Neuronal stem cell (in vitro differentiated cells): ENCODE results near the gene AMMECR1.

Experiments used
- DNase-seq: peaks from one replicate; pipeline ENCODE4 v3.0.0-alpha.2; 2013; ENCODE audit warnings: low spot score
- H2AFZ ChIP-seq: one replicate; pipeline ENCODE4 v1.6.1; 2013; ENCODE audit warnings: mild to moderate bottlenecking, low read length, inconsistent platforms
- H2AK5ac ChIP-seq: 2 replicates; pipeline ENCODE4 v1.6.1; 2013; ENCODE audit warnings: low read depth, mild to moderate bottlenecking, inconsistent platforms, low read length, moderate library complexity, mixed read lengths
- H2BK120ac ChIP-seq: 2 replicates; pipeline ENCODE4 v1.6.1; 2013; ENCODE audit warnings: low read depth, mild to moderate bottlenecking, inconsistent platforms, low read length, moderate library complexity, mixed read lengths
- H2BK12ac ChIP-seq: one replicate; pipeline ENCODE4 v1.6.1; 2013; ENCODE audit warnings: low read length, inconsistent platforms
- H2BK15ac ChIP-seq: 2 replicates; pipeline ENCODE4 v1.6.1; 2013; ENCODE audit warnings: mild to moderate bottlenecking, low read length, inconsistent platforms, mixed read lengths
- H2BK5ac ChIP-seq: one replicate; pipeline ENCODE4 v1.6.1; 2013; ENCODE audit warnings: inconsistent platforms, mild to moderate bottlenecking, low read length, moderate library complexity
- H3K14ac ChIP-seq: one replicate; pipeline ENCODE4 v1.6.1; 2013; ENCODE audit warnings: low read length, inconsistent platforms
- H3K18ac ChIP-seq: 2 replicates; pipeline ENCODE4 v1.6.1; 2013; ENCODE audit warnings: low read length, inconsistent platforms
- H3K23ac ChIP-seq: 2 replicates; pipeline ENCODE4 v1.6.1; 2013; ENCODE audit warnings: low read depth, mild to moderate bottlenecking, mixed read lengths, low read length, inconsistent platforms; ENCODE audit not compliant: poor library complexity
- H3K27ac ChIP-seq: replicated peaks from 3 replicates; pipeline ENCODE4 v1.5.1; 2013; ENCODE audit warnings: low read length, inconsistent platforms
- H3K27me3 ChIP-seq, 3 experiments: 2 replicates each; pipeline ENCODE4 v1.6.1; 2013; ENCODE audit warnings: low read length in 3 of 3, mild to moderate bottlenecking in 2 of 3, inconsistent platforms in 1 of 3, low read depth in 1 of 3, mixed read lengths in 1 of 3, moderate library complexity in 1 of 3; ENCODE audit not compliant: control insufficient read depth in 3 of 3, insufficient read depth in 3 of 3
- H3K36me3 ChIP-seq, 2 donors: replicated peaks in 1 of 2; 2 replicates each; pipeline ENCODE4 v1.6.1; 2013; ENCODE audit warnings: low read length in 2 of 2; ENCODE audit not compliant: control insufficient read depth in 2 of 2, insufficient read depth in 2 of 2
- H3K4ac ChIP-seq: 2 replicates; pipeline ENCODE4 v1.6.1; 2013; ENCODE audit warnings: inconsistent platforms, mild to moderate bottlenecking, low read length, moderate library complexity
- H3K4me1 ChIP-seq, 2 donors: 1 replicate in 1 of 2; 2 replicates in 1 of 2; pipeline ENCODE4 v1.6.1; 2013; ENCODE audit warnings: low read length in 2 of 2, low read depth in 1 of 2; ENCODE audit not compliant: control insufficient read depth in 2 of 2, insufficient read depth in 1 of 2
- H3K4me2 ChIP-seq: one replicate; pipeline ENCODE4 v1.6.1; 2013; ENCODE audit warnings: mild to moderate bottlenecking, low read length, inconsistent platforms; ENCODE audit not compliant: insufficient read depth, poor library complexity, severe bottlenecking
- H3K4me3 ChIP-seq, 2 donors: 2 replicates each; pipeline ENCODE4 v1.5.1; 2013; ENCODE audit warnings: low read length in 2 of 2, mild to moderate bottlenecking in 2 of 2, inconsistent platforms in 1 of 2, moderate library complexity in 1 of 2
- H3K79me1 ChIP-seq: one replicate; pipeline ENCODE4 v1.6.1; 2013; ENCODE audit warnings: low read depth, mild to moderate bottlenecking, inconsistent platforms, low read length, moderate library complexity
- H3K9ac ChIP-seq: one replicate; pipeline ENCODE4 v1.6.1; 2013; ENCODE audit warnings: mild to moderate bottlenecking, low read depth, low read length, inconsistent platforms; ENCODE audit not compliant: poor library complexity
- H3K9me3 ChIP-seq, 2 donors: replicated peaks in 1 of 2; 2 replicates each; pipeline versions ENCODE3 to v1.6.1; 2013; ENCODE audit warnings: low read length in 2 of 2, mild to moderate bottlenecking in 2 of 2, inconsistent platforms in 1 of 2, low read depth in 1 of 2, mixed read lengths in 1 of 2, moderate library complexity in 1 of 2; ENCODE audit not compliant: control insufficient read depth in 2 of 2, insufficient read depth in 1 of 2
- H4K8ac ChIP-seq: one replicate; pipeline ENCODE4 v1.6.1; 2013; ENCODE audit warnings: low read depth, mild to moderate bottlenecking, inconsistent platforms, low read length, moderate library complexity
- H4K91ac ChIP-seq: one replicate; pipeline ENCODE4 v1.6.1; 2013; ENCODE audit warnings: low read length, low read depth, mild to moderate bottlenecking, inconsistent platforms; ENCODE audit not compliant: poor library complexity
- WGBS, 2 donors: extraction: QIAGEN DNeasy Blood & Tissue Kit; methylation state at CpG; one replicate each; pipeline ENCODE4 v1.1.7; 2013; ENCODE audit warnings: missing lambda C conversion rate in 2 of 2, mixed read lengths in 1 of 2; ENCODE audit not compliant: insufficient read length in 2 of 2, insufficient replicate concordance in 1 of 2; ENCODE audit errors: extremely low coverage in 2 of 2; 5-methylcytosine and 5-hydroxymethylcytosine counted together

The AMMECR1 gene

GRCh38 chrX:110194977-110195376 lies 122.9 kb downstream of the AMMECR1 start:
- no peak overlapping the region for H3K14ac ChIP-seq
- no peak overlapping the region for H3K9ac ChIP-seq
- no peak overlapping the region for H4K8ac ChIP-seq
- no peaks in the 10 kb centered on the region for H3K79me1 ChIP-seq
- H2AFZ ChIP-seq: no peak overlapping the region
- peaks cover 0 to 3% (median 0%) of the 10 kb centered on the region in 3 experiments for H3K27me3 ChIP-seq
- H3K18ac ChIP-seq: no peak overlapping the region
- H4K91ac ChIP-seq: no peak overlapping the region
- DNase-seq: no peak
- H3K4me3 ChIP-seq: no peak overlapping the region
- no peak overlapping the region for H2AK5ac ChIP-seq
- H3K4me1 ChIP-seq: no peaks in the 10 kb centered on the region
- H3K36me3 ChIP-seq: no peaks in the 10 kb centered on the region
- H2BK120ac ChIP-seq: no peak overlapping the region
- no peak overlapping the region for H3K4ac ChIP-seq
- H3K27ac ChIP-seq: no peak overlapping the region
- no peak overlapping the region for H3K23ac ChIP-seq
- H3K9me3 ChIP-seq: no peaks in the 10 kb centered on the region
- no peak overlapping the region for H2BK12ac ChIP-seq
- H2BK5ac ChIP-seq: no peak overlapping the region
- no peak overlapping the region for H3K4me2 ChIP-seq
- WGBS, 2 donors: no CpG with 5 or more reads among the region's 3 CpGs
- H2BK15ac ChIP-seq: no peak overlapping the region

- no peak overlapping the region for H3K23ac ChIP-seq
- no peak overlapping the region for H2BK12ac ChIP-seq
- no peak overlapping the region for H3K14ac ChIP-seq
- no peak overlapping the region for H4K8ac ChIP-seq
- no peaks in the 10 kb centered on the region for H3K9me3 ChIP-seq
- no peaks in the 10 kb centered on the region for H3K4me1 ChIP-seq
- no peak overlapping the region for H3K18ac ChIP-seq
- no peak overlapping the region for H2BK15ac ChIP-seq
- DNase-seq: no peak
- no peak overlapping the region for H2BK120ac ChIP-seq
- H3K79me1 ChIP-seq: no peaks in the 10 kb centered on the region
- H2AK5ac ChIP-seq: no peak overlapping the region
- no peak overlapping the region for H3K27ac ChIP-seq
- no peak overlapping the region for H3K4ac ChIP-seq
- no peak overlapping the region for H3K4me3 ChIP-seq
- H2AFZ ChIP-seq: no peak overlapping the region
- H3K27me3 ChIP-seq: peaks cover 0 to 3% (median 0%) of the 10 kb centered on the region in 3 experiments
- no peaks in the 10 kb centered on the region for H3K36me3 ChIP-seq
- no peak overlapping the region for H4K91ac ChIP-seq
- H2BK5ac ChIP-seq: no peak overlapping the region
- WGBS, 2 donors: no CpG with 5 or more reads among the region's 4 CpGs
- H3K4me2 ChIP-seq: no peak overlapping the region
- no peak overlapping the region for H3K9ac ChIP-seq
These were observed 125.4 kb downstream of the AMMECR1 start for GRCh38 chrX:110192516-110192915.

GRCh38 chrX:110188701-110189558 lies 129.0 kb downstream of the AMMECR1 start:
- no peak overlapping the region for H2BK120ac ChIP-seq
- no peak overlapping the region for H3K4ac ChIP-seq
- no peak overlapping the region for H2AK5ac ChIP-seq
- H2BK5ac ChIP-seq: no peak overlapping the region
- H3K9me3 ChIP-seq: no peaks in the 10 kb centered on the region
- no peak overlapping the region for H3K4me3 ChIP-seq
- H3K18ac ChIP-seq: no peak overlapping the region
- no peak overlapping the region for H3K27ac ChIP-seq
- H3K36me3 ChIP-seq: no peaks in the 10 kb centered on the region
- no peaks in the 10 kb centered on the region for H3K79me1 ChIP-seq
- H3K4me1 ChIP-seq: no peaks in the 10 kb centered on the region
- no peak overlapping the region for H3K14ac ChIP-seq
- H2AFZ ChIP-seq: no peak overlapping the region
- H3K4me2 ChIP-seq: no peak overlapping the region
- no peak for DNase-seq
- H3K27me3 ChIP-seq: peaks cover 0 to 3% (median 0%) of the 10 kb centered on the region in 3 experiments
- no peak overlapping the region for H4K91ac ChIP-seq
- H3K9ac ChIP-seq: no peak overlapping the region
- H2BK15ac ChIP-seq: no peak overlapping the region
- H4K8ac ChIP-seq: no peak overlapping the region
- no CpG with 5 or more reads among the region's 4 CpGs for WGBS, 2 donors
- no peak overlapping the region for H3K23ac ChIP-seq
- no peak overlapping the region for H2BK12ac ChIP-seq

GRCh38 chrX:110183314-110183713 lies 134.6 kb downstream of the AMMECR1 start:
- no peak overlapping the region for H2AK5ac ChIP-seq
- H3K9ac ChIP-seq: no peak overlapping the region
- H4K8ac ChIP-seq: no peak overlapping the region
- H2BK5ac ChIP-seq: no peak overlapping the region
- H3K23ac ChIP-seq: no peak overlapping the region
- H4K91ac ChIP-seq: no peak overlapping the region
- no peaks in the 10 kb centered on the region for H3K27me3 ChIP-seq
- no peak for DNase-seq
- no peak overlapping the region for H3K18ac ChIP-seq
- H3K4me3 ChIP-seq: no peak overlapping the region
- no peak overlapping the region for H2BK15ac ChIP-seq
- no peak overlapping the region for H2BK12ac ChIP-seq
- no peak overlapping the region for H3K27ac ChIP-seq
- no peak overlapping the region for H2AFZ ChIP-seq
- H3K9me3 ChIP-seq: no peaks in the 10 kb centered on the region
- H3K4ac ChIP-seq: no peak overlapping the region
- no peak overlapping the region for H3K4me2 ChIP-seq
- no peak overlapping the region for H2BK120ac ChIP-seq
- no peak overlapping the region for H3K14ac ChIP-seq
- no peaks in the 10 kb centered on the region for H3K79me1 ChIP-seq
- WGBS, 2 donors: no CpG with 5 or more reads among the region's 2 CpGs
- peaks cover 1 to 2% of the 10 kb centered on the region in 2 donors for H3K36me3 ChIP-seq
- H3K4me1 ChIP-seq: no peaks in the 10 kb centered on the region
